M059J (cell line): ENCODE measurements around the gene DDX23. TPM values are rescaled to one million over a fixed set of nuclear protein-coding genes. Genes with fewer than 3 reads are reported as not detected.
A peak's percentile ranks its signal among the peaks of the same experiment; 100 is the strongest.
"Not testable (repeated sequence)": the region's sequence is repeated elsewhere in the genome, so short reads cannot be mapped to it uniquely, and the experiment has no call there.

Experiments
- DNase-seq: peaks from one replicate; pipeline ENCODE4 v3.0.0-alpha.2; 2012; ENCODE audit warnings: low read depth
- total RNA-seq: library from RNA; depleted of rRNA; stranded (reverse); fragments of >200 nt; shearing (Covaris generic); gene quantifications from 2 replicates; pipeline ENCODE4 v1.2.3, GENCODE V29; 2014; rRNA removed

The DDX23 gene
- total RNA-seq, result 60.5 and 97.2 TPM in 2 replicates

DNA sequence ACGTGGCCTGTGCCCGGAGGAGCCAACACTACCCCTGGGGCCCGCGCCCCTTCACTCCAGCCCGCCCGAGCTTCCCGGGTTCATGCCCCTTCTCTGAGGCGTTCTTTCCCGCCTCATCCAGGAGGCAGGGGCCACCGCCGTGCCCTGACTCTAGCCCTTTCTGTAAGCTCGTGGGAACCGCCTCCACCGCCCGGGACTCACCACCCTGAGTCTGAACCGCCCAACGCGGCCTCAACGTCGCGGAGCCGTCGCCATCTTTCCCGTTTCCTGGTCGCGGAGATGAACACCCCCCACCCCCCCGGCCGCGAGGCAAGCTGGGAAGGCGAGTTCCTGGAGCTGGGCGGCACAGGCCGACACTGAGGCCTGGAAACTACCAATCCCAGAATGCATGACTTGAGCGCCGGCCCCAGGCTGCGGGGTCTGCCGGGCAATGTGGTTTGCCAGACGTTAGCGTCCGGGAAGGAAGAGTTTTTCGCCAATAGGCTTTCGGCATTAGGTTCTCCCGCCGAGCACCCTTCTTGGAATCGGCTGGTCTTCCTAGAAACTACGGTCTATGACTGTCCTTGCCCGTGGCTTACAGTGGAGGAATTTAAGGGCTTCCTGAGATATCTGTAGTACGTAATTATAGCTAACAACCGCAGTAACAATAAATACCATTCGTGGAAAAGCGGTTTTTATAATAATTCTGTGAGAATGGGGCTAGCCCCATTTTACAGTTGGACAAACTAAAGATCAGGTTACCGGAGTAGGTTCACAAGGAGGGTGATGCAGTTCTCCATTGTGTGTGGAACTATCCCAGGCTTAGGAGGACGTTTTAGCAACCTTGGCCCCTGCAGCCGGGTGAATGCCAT, at the start of gene DDX23:
Gene DDX23 (minus strand): TSS at position 281 of the 851 bp plus-strand sequence. CDS start 6,381 bp downstream, outside the sequence.
- peak; percentile 98 for DNase-seq

DNA sequence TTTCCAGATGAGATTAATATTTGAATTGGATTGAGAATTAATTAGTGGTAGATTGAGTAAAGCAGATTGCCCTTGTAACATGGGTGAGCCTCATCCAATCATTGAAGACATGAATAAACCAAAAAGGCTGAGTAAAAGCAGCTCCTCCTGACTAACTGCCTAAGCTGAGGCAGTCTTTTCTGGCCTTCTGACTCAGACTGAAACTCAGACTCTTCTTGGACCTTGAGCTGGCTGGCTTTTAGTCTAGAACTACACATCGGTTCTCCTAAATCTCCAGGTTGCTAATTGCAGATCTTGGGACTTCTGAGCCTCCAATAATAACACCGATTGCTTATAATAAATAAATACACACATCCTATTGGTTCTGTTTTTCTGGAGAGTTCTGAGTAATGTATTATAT, 49.3 kb upstream of the DDX23 start:
- DNase-seq, result peak; percentile 26

GRCh38 chr12:48899651-48900050, 47.7 kb upstream of the DDX23 start:
- no peak for DNase-seq

- no peak for DNase-seq
These were observed 42.3 kb upstream of the DDX23 start for GRCh38 chr12:48894271-48894670.

DNA sequence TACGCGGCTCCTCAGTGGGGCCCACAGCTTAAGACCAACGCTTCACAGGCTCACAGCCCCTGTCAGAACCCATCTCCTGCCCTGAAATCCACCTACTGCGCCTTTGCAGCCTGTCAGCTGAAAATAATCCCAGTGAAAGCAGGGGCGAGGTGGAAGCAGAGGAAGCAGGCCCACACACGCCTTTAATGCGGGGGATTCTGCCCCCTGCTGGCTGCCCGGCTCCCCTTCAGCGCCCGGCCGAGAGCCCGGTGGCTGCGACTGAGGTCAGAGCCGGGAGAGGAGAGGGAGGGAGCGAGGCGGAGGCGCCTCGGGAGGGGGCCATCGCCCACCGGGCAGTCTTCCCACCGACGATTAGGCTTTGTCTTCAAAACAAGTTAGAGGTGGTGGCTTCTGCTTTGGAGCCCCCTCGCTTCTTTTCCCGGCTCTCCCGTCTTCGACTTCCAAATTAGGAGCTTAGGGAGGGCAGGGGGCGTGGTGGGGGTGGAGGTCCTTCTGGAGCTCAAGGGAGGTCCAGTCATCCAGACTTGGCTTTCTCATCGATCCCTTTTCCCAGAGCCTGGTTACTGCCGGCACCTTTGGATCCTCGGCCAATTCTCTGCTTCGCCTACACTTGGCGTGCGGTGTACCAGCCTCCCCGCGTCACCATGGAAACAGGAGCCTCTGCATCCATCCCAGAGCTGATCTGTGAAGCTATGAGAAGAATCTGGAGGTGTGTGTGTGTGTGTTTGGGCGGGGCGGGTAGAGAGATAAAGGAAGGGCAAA, 38.9 kb upstream of the DDX23 start:
- peak; percentile 60 for DNase-seq

DNA sequence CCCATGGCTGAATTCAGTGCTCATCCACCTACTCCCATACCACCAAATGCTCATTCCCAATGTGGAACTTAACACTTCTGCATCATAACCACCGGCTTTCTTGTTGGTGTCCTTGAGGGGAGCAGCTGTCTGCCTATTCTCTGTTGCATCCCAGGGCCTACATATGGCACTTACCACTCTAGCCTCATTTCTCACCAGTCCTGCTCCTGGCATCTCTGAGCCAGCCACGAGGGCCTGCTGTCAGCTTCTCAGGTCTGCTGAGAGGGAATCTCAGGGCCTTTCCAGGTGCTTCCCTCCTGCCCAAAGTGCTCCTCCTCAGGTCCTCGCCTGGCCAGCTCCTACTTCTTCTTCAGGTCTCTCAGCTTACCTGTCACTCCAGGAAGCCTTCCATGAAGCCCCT, 37.7 kb upstream of the DDX23 start:
- DNase-seq, result no peak

DNA sequence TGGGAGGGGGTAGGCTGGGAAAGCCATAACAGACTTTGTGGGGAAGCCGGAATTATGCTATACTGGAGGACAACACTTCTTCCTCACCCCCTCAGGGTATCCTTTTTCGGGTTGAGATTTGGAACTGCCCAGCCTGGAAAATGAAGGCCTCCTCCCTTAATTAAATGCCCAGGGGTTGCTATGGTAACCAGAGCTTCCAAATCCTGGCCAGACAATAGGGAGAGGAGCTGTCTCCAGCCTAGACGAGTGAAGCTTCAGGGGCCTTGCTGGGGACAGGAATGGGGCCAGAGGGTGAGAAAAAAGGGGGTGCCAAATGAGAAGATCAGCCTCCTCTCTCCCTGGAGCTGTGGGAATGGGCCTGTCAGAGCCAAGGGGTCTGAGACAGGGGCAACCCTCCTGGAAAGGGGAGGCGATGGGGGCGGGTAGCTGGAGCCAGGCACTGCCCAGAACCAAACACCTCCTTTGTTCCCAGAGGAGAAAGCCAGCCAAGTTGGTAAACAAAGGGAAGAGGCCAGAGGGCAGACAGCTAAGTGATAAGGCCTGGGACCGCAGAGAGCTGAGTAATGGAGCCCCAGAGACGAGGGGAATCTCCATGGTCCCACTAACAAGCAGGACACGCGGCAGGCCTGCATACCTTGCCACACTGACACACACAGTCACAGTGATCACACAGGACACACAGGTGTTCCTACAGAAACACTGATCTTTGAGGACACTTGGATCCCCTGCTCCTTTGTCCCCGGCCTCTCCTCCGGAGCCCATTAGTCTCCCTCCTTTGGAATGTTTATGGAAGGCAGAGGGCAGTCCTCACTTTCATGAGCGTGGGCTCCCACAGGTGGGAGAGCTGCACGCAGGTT, 31.6 kb upstream of the DDX23 start:
- DNase-seq, result peak; percentile 38

- no peak for DNase-seq
These were observed 31.0 kb upstream of the DDX23 start for GRCh38 chr12:48882972-48883304.

DNA sequence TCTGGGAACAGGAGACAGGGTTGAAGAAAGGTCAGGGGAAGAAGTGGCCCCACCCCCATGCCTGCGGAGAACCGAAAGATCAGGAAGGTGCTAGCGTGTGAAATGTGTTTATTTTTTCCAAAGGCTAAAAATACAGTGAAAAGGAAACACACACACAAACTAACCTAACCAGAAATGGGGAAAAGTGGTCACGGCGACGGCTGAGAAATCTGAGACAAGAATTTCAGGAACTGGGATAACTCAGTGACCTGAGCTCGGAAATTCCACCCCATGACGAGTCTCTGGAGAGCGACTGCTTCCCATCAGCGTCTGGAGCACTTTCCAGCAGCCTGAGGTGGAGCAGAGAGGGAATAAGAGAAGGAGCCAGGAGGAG, 30.3 kb upstream of the DDX23 start:
- no peak for DNase-seq

- no peak for DNase-seq
These were observed 29.8 kb upstream of the DDX23 start for GRCh38 chr12:48881686-48882314.

- DNase-seq, result no peak
These were observed 28.7 kb upstream of the DDX23 start for GRCh38 chr12:48880647-48881046.

GRCh38 chr12:48878548-48878947, 26.6 kb upstream of the DDX23 start:
- no peak for DNase-seq

- no peak for DNase-seq
These were observed 24.1 kb upstream of the DDX23 start for GRCh38 chr12:48875944-48876515.

DNA sequence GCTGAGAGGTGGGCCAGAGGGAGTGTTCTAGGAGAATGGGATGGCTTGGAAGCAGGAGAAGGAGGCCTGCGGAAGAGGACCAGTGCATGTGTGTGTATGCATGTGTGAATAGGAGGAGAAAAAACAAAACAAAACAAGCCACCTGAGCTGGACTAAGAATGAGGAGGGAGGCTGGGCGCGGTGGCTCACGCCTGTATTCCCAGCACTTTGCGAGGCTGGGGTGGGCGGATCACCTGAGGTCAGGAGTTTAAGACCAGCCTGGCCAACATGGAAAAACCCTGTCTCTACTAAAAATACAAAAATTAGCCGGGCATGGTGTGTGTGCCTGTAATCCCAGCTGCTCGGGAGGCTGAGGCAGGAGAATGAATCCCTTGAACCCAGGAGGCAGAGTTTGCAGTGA, 21.6 kb upstream of the DDX23 start:
- not testable (repeated sequence) for DNase-seq

DNA sequence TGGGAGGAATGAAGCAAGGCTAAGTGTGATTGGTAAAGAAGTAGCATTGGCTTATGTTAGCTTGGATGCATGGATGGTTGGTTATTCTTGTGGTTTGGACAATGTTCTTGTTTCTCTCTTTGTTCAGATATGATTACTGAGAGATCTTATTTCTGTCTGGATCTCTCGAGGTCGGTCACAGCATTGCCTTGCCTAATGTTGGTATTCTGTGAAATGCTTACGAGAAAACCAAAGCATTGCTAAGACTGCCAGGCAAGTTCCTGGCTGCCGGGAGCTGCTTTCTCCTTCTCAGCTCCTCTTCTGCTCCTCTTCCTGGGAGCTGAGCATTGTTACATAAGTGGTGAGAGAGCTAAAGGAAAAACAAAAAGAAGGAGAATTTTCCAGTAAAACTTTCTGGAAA, 21.1 kb upstream of the DDX23 start:
- no peak for DNase-seq

- DNase-seq, result no peak
These were observed 17.2 kb upstream of the DDX23 start for GRCh38 chr12:48869191-48869590.

GRCh38 chr12:48868451-48868850, 16.5 kb upstream of the DDX23 start:
- no peak for DNase-seq

DNA sequence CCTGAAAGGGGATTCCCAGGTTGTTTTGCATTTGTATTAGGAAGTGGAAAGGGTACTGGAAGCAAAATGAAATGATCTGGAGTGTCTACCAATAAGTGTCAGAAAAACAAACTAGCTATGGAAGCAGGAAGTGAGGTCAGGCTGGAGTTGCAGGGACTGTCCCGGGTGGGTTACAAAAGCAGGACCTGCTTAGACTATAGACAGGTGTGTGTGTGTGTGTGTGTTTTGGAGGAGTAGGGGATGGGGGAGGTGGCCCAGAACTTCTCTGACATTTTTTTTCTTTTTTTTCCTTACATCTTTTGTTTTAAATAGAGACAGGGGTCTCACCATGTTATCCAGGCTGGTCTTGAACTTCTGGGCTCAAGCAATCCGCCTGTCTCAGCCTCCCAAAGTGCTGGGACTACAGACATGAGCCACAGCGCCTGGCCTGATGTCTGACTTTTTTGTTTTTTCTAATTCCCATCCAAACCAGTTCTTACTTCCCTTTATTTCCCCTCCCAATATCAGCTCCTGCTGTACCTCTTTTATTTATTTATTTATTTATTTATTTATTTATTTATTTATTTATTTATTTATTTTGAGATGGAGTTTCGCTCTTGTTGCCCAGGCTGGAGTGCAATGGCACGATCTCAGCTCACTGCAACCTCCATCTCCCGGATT, 14.2 kb upstream of the DDX23 start:
- DNase-seq, result no peak

DNA sequence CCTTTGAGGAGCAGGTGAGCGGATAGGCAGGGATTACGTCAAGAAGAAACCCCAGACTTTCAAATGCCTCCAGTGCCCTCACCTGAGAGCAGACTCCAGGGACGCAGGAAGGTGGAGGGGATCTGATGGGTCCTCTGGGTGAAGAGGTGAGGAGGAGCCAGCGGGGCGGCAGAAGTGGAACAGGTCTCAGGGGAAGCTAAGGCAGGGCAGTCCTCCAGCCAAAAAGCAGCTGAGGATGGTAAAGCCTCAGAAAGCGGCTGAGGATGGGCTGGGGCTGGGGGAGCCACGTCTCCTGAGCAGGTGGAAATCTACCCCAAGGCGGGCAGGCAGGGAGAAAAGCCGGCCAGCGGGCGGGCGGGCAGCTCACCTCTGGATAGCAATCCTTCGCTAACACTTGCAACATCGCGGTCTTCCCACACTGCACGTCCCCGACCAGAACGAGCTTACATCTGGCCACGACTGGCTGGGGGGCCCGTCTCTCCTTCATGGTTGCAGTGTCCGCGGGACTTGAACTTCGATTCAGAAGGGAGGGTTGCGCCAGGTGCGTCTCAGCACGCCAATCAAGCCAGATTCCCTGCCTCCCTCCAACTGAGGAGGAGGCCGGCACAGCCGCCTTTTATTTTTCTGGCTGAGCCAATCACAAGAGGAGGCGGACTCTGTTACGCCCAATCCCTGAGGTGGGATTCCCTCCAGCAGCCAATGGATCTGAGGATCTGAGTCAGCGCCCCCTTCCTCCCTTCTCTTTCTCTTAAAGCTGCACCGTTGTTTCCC, 13.5 kb upstream of the DDX23 start, which contains the start of gene RND1:
Gene RND1 (minus strand): TSS at position 590 of the 771 bp plus-strand sequence. CDS start 103 bp downstream, at position 487.
- DNase-seq, result peak; percentile 88

GRCh38 chr12:48863291-48863690, 11.3 kb upstream of the DDX23 start:
- no peak for DNase-seq
